Measurements from ENCODE around the gene EMILIN3. TPM values are rescaled to one million over a fixed set of nuclear protein-coding genes. Genes with fewer than 3 reads are reported as not detected.
A peak's percentile ranks its signal among the peaks of the same experiment; 100 is the strongest.

EMILIN3 gene
- total RNA-seq, 6 experiments from 2014 or later, result not detected

DNA sequence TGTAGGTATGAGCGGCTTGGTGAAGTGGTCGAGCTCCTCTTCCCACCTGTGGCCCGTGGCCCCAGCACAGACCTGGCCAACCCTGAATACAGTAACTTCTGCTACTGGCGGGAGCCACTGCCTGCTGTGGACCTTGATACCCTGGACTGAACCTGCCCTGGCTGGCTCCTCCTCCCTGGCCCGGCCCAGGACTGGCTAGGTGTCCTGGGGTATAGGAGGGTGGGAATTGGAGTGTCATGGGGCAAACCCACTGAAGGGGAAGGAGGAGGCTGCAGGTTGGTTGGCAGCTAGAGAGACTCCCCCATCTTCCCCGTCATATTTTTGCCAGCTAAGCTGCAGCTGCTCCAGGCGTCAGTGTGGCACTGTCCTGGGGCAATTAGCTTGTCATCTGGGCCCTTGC is 7.9 kb downstream of the EMILIN3 start:
- DNase-seq, result no peak
- Mint-ChIP-seq H3K27ac (no peak overlapping the region), H3K4me1 (ENCODE audit: low read depth) (no peaks in the 10 kb centered on the region), H3K9me3 (no peaks in the 10 kb centered on the region), H3K4me3 (no peak overlapping the region), H3K27me3 (ENCODE audit: insufficient read depth) (peaks cover 9% of the 10 kb centered on the region; the same call in 1 of the 2 replicates), H3K36me3 (ENCODE audit: low read depth) (no peaks in the 10 kb centered on the region; the same call in 1 of the 2 replicates)
- TF ChIP-seq, protein P1, sequence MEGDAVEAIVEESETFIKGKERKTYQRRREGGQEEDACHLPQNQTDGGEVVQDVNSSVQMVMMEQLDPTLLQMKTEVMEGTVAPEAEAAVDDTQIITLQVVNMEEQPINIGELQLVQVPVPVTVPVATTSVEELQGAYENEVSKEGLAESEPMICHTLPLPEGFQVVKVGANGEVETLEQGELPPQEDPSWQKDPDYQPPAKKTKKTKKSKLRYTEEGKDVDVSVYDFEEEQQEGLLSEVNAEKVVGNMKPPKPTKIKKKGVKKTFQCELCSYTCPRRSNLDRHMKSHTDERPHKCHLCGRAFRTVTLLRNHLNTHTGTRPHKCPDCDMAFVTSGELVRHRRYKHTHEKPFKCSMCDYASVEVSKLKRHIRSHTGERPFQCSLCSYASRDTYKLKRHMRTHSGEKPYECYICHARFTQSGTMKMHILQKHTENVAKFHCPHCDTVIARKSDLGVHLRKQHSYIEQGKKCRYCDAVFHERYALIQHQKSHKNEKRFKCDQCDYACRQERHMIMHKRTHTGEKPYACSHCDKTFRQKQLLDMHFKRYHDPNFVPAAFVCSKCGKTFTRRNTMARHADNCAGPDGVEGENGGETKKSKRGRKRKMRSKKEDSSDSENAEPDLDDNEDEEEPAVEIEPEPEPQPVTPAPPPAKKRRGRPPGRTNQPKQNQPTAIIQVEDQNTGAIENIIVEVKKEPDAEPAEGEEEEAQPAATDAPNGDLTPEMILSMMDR (IDR thresholded peaks at IDR 0.05), result no peak

DNA sequence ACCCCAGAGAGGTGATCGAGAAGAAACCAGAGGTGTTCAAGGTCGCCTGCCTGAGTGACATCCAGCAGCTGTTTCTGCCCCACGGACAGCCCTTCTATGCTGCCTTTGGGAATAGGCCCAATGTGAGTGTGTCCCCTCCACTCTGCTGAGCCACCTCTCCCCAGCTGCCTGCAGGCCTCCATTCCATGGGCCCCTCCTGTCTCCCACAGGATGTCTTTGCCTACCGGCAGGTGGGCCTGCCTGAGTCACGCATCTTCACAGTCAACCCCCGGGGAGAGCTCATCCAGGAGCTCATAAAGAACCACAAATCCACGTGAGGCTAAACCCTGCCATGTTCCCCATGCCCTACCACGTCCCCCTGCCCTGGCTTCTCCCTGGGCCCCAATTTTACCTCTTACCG is 8.4 kb downstream of the EMILIN3 start:
- H3K4me1 Mint-ChIP-seq (ENCODE audit: low read depth), result no peaks in the 10 kb centered on the region
- H3K27ac Mint-ChIP-seq, result no peak overlapping the region
- H3K36me3 Mint-ChIP-seq (ENCODE audit: low read depth), result no peaks in the 10 kb centered on the region; the same call in 1 of the 2 replicates
- peaks cover 4% of the 10 kb centered on the region for H3K27me3 Mint-ChIP-seq (ENCODE audit: insufficient read depth)
- H3K4me3 Mint-ChIP-seq, result no peak overlapping the region
- no peak for DNase-seq
- TF ChIP-seq, protein P1 (IDR thresholded peaks at IDR 0.05), result no peak
- H3K9me3 Mint-ChIP-seq, result no peaks in the 10 kb centered on the region

DNA sequence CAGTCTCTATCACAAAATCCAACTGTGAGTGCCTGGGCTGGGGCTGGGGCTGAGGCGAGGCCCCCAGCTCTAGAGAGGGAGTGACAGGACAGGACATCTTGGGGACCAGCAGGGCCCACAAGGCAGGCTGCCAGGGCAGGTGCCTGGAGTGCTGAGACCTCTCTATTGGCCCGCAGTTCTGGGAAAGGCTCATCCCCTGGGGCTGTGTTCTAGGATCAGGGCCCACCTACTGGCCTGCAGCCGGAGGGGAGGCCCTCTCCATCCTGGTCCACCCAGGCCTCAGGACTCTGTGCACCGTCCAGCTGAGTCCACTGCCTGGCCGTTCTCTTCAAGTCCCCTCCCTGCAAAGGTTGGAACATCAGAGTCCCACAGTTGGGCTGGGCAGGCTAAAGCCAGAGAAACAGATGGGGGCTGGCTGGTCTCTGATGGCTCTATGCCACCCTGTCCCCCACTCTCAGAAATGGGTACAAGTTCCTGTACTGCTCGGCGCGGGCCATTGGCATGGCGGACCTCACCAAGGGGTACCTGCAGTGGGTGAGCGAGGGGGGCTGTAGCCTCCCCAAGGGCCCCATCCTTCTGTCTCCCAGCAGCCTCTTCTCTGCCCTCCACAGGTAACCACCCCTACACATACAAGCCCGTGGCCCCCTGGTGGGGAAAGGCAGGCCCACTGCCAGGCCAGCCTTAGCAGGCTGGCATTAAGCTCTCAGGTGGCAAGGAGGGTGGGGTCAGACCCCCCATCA is 9.0 kb downstream of the EMILIN3 start:
- Mint-ChIP-seq H3K4me3 (no peak overlapping the region), H3K4me1 (ENCODE audit: low read depth) (no peaks in the 10 kb centered on the region), H3K27me3 (ENCODE audit: insufficient read depth) (no peaks in the 10 kb centered on the region; the same call in 1 of the 2 replicates), H3K36me3 (ENCODE audit: low read depth) (no peaks in the 10 kb centered on the region; the same call in 1 of the 2 replicates), H3K9me3 (no peaks in the 10 kb centered on the region), H3K27ac (no peak overlapping the region)
- no peak for DNase-seq
- TF ChIP-seq, protein P1 (IDR thresholded peaks at IDR 0.05), result peak; percentile 48

DNA sequence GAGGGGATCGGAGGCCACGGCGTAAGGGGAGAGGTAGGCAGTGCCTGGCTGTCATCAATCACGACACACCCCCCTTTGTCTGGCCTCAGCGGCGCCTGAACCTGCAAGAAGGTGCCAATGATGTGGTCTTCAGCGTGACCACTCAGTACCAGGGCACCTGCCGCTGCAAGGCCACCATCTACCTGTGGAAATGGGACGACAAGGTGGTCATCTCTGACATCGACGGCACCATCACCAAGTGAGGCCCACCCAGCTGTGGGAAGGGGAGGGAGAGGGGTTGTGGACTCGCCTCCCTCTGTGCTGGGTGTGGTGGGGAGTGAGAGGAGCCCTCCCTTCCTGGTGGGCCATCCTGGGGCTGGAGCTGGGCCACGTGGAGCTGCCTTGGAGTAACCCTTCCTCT is 9.7 kb downstream of the EMILIN3 start:
- Mint-ChIP-seq H3K9me3 (no peaks in the 10 kb centered on the region), H3K27ac (no peak overlapping the region), H3K36me3 (ENCODE audit: low read depth) (no peaks in the 10 kb centered on the region; the same call in 1 of the 2 replicates), H3K27me3 (ENCODE audit: insufficient read depth) (no peaks in the 10 kb centered on the region; the same call in 1 of the 2 replicates), H3K4me1 (ENCODE audit: low read depth) (no peaks in the 10 kb centered on the region), H3K4me3 (no peak overlapping the region)
- TF ChIP-seq, protein P1 (IDR thresholded peaks at IDR 0.05), result no peak
- DNase-seq, result no peak

DNA sequence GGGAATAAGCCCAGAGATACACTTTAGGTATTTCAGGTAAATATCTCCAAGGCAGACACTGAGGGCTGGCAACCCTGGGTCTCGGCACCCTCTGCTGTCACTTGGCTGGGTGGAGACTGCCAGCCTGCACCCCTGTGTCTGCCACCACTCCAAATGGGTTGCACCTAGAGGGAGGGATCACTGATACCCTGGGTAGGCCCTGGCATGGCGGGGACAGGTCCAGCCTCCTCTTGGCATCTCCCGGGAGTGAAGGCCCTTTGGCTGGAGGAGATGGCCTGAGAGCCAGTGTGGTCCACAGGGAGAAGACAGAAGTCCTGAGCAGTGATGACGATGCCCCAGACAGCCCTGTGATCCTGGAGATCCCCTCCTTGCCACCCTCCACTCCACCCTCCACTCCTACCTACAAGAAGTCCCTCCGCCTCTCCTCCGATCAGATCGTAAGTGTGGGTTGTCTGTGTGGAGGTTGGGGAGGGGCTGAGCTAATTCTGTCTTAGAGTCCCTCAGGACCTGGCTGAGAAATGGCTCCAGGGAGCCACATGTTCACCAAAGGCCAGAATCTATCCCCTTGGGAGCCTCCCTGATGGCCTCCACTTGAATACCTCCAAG is 10.9 kb downstream of the EMILIN3 start:
- peaks cover under 1% of the 10 kb centered on the region; the same call in 1 of the 2 replicates for H3K36me3 Mint-ChIP-seq (ENCODE audit: low read depth)

More for the DNA sequence above, 10.9 kb downstream of the EMILIN3 start:
- Mint-ChIP-seq H3K9me3 (no peaks in the 10 kb centered on the region), H3K4me3 (no peak overlapping the region), H3K27me3 (ENCODE audit: insufficient read depth) (no peaks in the 10 kb centered on the region; the same call in 1 of the 2 replicates), H3K4me1 (ENCODE audit: low read depth) (no peaks in the 10 kb centered on the region), H3K27ac (no peak overlapping the region)
- DNase-seq, result no peak
- TF ChIP-seq, protein P1 (IDR thresholded peaks at IDR 0.05), result no peak

Measured in HFFc6 (cell line).